IMR-90 (cell line): ENCODE measurements around the gene SH3BP2. TPM values are rescaled to one million over a fixed set of nuclear protein-coding genes. Genes with fewer than 3 reads are reported as not detected.

Experiments
- ATAC-seq: fragments of 200-7000 bp; cut with Tn5 transposase; 2 replicates; pipeline ENCODE4 v1.9.1; 2020; ENCODE audit warnings: low read depth, mild to moderate bottlenecking, moderate library complexity
- BruUV-seq: library from RNA; stranded (reverse); fragments of 400-500 nt; replicated peaks from 2 replicates; lab custom pipeline; 2021; lab: Mats Ljungman, UMichigan
- CTCF ChIA-PET: fragments of 300-600 bp; formaldehyde crosslinking; extraction: SDS; loops from one replicate; lab custom pipeline; 2021; ENCODE audit warnings: antibody characterized with exemption; lab: Yijun Ruan, JAX
- POLR2A ChIA-PET: fragments of 300-600 bp; sonication (Branson Sonifier 250); formaldehyde crosslinking; loops from one replicate; lab custom pipeline; 2022; ENCODE audit warnings: antibody characterized with exemption; ENCODE audit not compliant: unreplicated experiment; lab: Charles Lee
- DNase-seq: peaks from one replicate; pipeline ENCODE4 v3.0.0; 2013
- H2AFZ ChIP-seq: replicated peaks from 2 replicates; pipeline ENCODE3; 2013; ENCODE audit warnings: low read length, mild to moderate bottlenecking; ENCODE audit not compliant: poor library complexity
- H2AK5ac ChIP-seq: 2 replicates; pipeline ENCODE4 v1.6.1; 2013; ENCODE audit warnings: low read depth, low read length, inconsistent platforms
- H2AK9ac ChIP-seq: replicated peaks from 2 replicates; pipeline ENCODE3; 2013; ENCODE audit warnings: mild to moderate bottlenecking, low read depth, low read length, moderate library complexity; ENCODE audit not compliant: poor library complexity
- H2BK120ac ChIP-seq: 2 replicates; pipeline ENCODE4 v1.6.1; 2013; ENCODE audit warnings: low read depth, low read length, inconsistent platforms
- H2BK15ac ChIP-seq: 3 replicates; pipeline ENCODE4 v1.6.1; 2013; ENCODE audit warnings: low read depth, low read length, inconsistent platforms
- H2BK20ac ChIP-seq: 2 replicates; pipeline ENCODE4 v1.6.1; 2013; ENCODE audit warnings: low read depth, mild to moderate bottlenecking, inconsistent platforms, low read length, moderate library complexity
- H2BK5ac ChIP-seq: 2 replicates; pipeline ENCODE4 v1.6.1; 2013; ENCODE audit warnings: mild to moderate bottlenecking, low read depth, low read length, inconsistent platforms; ENCODE audit not compliant: poor library complexity, severe bottlenecking
- H3K14ac ChIP-seq: replicated peaks from 2 replicates; pipeline ENCODE4 v1.6.1; 2013; ENCODE audit warnings: low read depth, low read length, inconsistent platforms
- H3K18ac ChIP-seq: 2 replicates; pipeline ENCODE4 v1.6.1; 2013; ENCODE audit warnings: low read depth, low read length, control low read depth
- H3K23ac ChIP-seq: 2 replicates; pipeline ENCODE4 v1.6.1; 2013; ENCODE audit warnings: low read depth, low read length, inconsistent platforms
- H3K27ac ChIP-seq: 2 replicates; pipeline ENCODE4 v1.5.1; 2013; ENCODE audit warnings: mild to moderate bottlenecking, control low read depth, low read length; ENCODE audit not compliant: insufficient read depth
- H3K27me3 ChIP-seq: 2 replicates; pipeline ENCODE4 v1.6.1; 2013; ENCODE audit warnings: low read length; ENCODE audit not compliant: control insufficient read depth, insufficient read depth
- H3K36me3 ChIP-seq: 2 replicates; pipeline ENCODE4 v1.6.1; 2013; ENCODE audit warnings: low read length, mixed read lengths; ENCODE audit not compliant: control insufficient read depth, insufficient read depth
- H3K4ac ChIP-seq: 2 replicates; pipeline ENCODE4 v1.6.1; 2013; ENCODE audit warnings: low read depth, low read length, inconsistent platforms
- H3K4me1 ChIP-seq: 2 replicates; pipeline ENCODE4 v1.6.1; 2013; ENCODE audit warnings: low read length, mixed read lengths; ENCODE audit not compliant: control insufficient read depth, insufficient read depth
- H3K4me2 ChIP-seq: 2 replicates; pipeline ENCODE4 v1.6.1; 2013; ENCODE audit warnings: low read depth, mild to moderate bottlenecking, control low read depth, low read length, moderate library complexity
- H3K4me3 ChIP-seq: 2 replicates; pipeline ENCODE4 v1.5.1; 2013; ENCODE audit warnings: low read depth, mild to moderate bottlenecking, control low read depth, low read length, moderate library complexity; ENCODE audit not compliant: insufficient read depth
- H3K56ac ChIP-seq: 2 replicates; pipeline ENCODE4 v1.6.1; 2013; ENCODE audit warnings: low read length, inconsistent platforms; ENCODE audit not compliant: insufficient read depth; ENCODE audit errors: extremely low read depth
- H3K79me1 ChIP-seq, 2 experiments: 2 replicates each; pipeline ENCODE4 v1.6.1; 2013; ENCODE audit warnings: low read length in 2 of 2, inconsistent platforms in 1 of 2, low read depth in 1 of 2
- H3K9ac ChIP-seq: 2 replicates; pipeline ENCODE4 v1.6.1; 2013; ENCODE audit warnings: low read depth, low read length, control low read depth
- H3K9me1 ChIP-seq: 2 replicates; pipeline ENCODE4 v1.6.1; 2013; ENCODE audit warnings: low read length, inconsistent platforms; ENCODE audit not compliant: insufficient read depth
- H3K9me3 ChIP-seq: 2 replicates; pipeline ENCODE4 v1.6.1; 2013; ENCODE audit warnings: low read length; ENCODE audit not compliant: control insufficient read depth, insufficient read depth
- H4K20me1 ChIP-seq: 2 replicates; pipeline ENCODE4 v1.6.1; 2013; ENCODE audit warnings: low read length, inconsistent platforms; ENCODE audit not compliant: insufficient read depth
- H4K5ac ChIP-seq: 2 replicates; pipeline ENCODE4 v1.6.1; 2013; ENCODE audit warnings: mild to moderate bottlenecking, low read depth, low read length, control low read depth
- H4K8ac ChIP-seq, 2 experiments: 2 replicates each; pipeline ENCODE4 v1.6.1; 2013; ENCODE audit warnings: low read depth in 2 of 2, low read length in 2 of 2, control low read depth in 1 of 2, inconsistent platforms in 1 of 2
- H4K91ac ChIP-seq: 2 replicates; pipeline ENCODE4 v1.6.1; 2013; ENCODE audit warnings: low read depth, low read length, inconsistent platforms; ENCODE audit not compliant: insufficient read depth
- BHLHE40 ChIP-seq: fragments of 150-350 bp; IDR thresholded peaks from 2 replicates; pipeline ENCODE4 v1.6.1; 2016; ENCODE audit warnings: mild to moderate bottlenecking, low read depth, low read length
- CEBPB ChIP-seq: IDR thresholded peaks from 2 replicates; pipeline ENCODE4 v1.6.1; 2012; ENCODE audit warnings: low read depth, low read length, improper control_type of control experiment
- CHD1 ChIP-seq: IDR thresholded peaks from 2 replicates; pipeline ENCODE4 v1.6.1; 2012; ENCODE audit warnings: low read depth, low read length, improper control_type of control experiment
- FOS ChIP-seq: fragments of 150-350 bp; IDR thresholded peaks from 2 replicates; pipeline ENCODE4 v1.6.1; 2016; ENCODE audit warnings: low read depth, low read length
- MAFK ChIP-seq: IDR thresholded peaks from 2 replicates; pipeline ENCODE4 v1.6.1; 2012; ENCODE audit warnings: low read depth, low read length, improper control_type of control experiment
- MXI1 ChIP-seq: IDR thresholded peaks from 2 replicates; pipeline ENCODE4 v1.6.1; 2012; ENCODE audit warnings: low read depth, mild to moderate bottlenecking, low read length, moderate library complexity, borderline replicate concordance
- NFE2L2 ChIP-seq: fragments of 150-350 bp; IDR thresholded peaks from 2 replicates; pipeline ENCODE4 v1.6.1; 2016; ENCODE audit warnings: low read depth, mild to moderate bottlenecking, low read length
- RAD21 ChIP-seq: IDR thresholded peaks from 2 replicates; pipeline ENCODE4 v1.6.1; 2012; ENCODE audit warnings: low read length, improper control_type of control experiment
- RCOR1 ChIP-seq: IDR thresholded peaks from 2 replicates; pipeline ENCODE4 v1.6.1; 2012; ENCODE audit warnings: mild to moderate bottlenecking, low read length, improper control_type of control experiment; ENCODE audit not compliant: insufficient replicate concordance
- SMC3 ChIP-seq: fragments of 150-350 bp; IDR thresholded peaks from 2 replicates; pipeline ENCODE4 v1.6.1; 2016; ENCODE audit warnings: low read depth, mild to moderate bottlenecking, antibody characterized with exemption, low read length, moderate library complexity
- WGBS, 2 experiments: methylation state at CpG; one replicate each; pipeline versions ENCODE4 v1.1.5 to v1.1.7; 2013; ENCODE audit warnings: missing lambda C conversion rate in 2 of 2; ENCODE audit not compliant: insufficient read length in 1 of 2; ENCODE audit errors: extremely low coverage in 2 of 2; 5-methylcytosine and 5-hydroxymethylcytosine counted together
- dilution Hi-C: fragments of 300-500 bp; cut with HindIII; formaldehyde crosslinking; loops from one replicate; pipeline ENCODE4 v1.14.3; 2018; ENCODE audit warnings: low sequenced_read_pairs; ENCODE audit not compliant: unreplicated experiment
- in situ Hi-C: fragments of 300-500 bp; cut with MboI; formaldehyde crosslinking; loops from 3 replicates; pipeline ENCODE4 v1.14.3; 2019; ENCODE audit warnings: low sequenced_read_pairs, inconsistent platforms, mixed read lengths
- intact Hi-C: fragments of 100-400 bp; cut with micrococcal nuclease; formaldehyde crosslinking; loops from 2 replicates; pipeline ENCODE4 v1.10.0; 2022
- polyA plus RNA-seq, 3 experiments: library from polyadenylated mRNA; depleted of rRNA; stranded (reverse); fragments of >200 nt; gene quantifications; 2 replicates each; pipeline ENCODE4 v1.2.3, GENCODE V29; 2012; ENCODE audit warnings: low replicate concordance in 1 of 3
- total RNA-seq: library from RNA; depleted of rRNA; stranded (reverse); fragments of >200 nt; gene quantifications from 2 replicates; pipeline ENCODE4 v1.2.3, GENCODE V29; 2012
- TF ChIP-seq, protein P1 (sequence below): fragments of 150-350 bp; IDR thresholded peaks from 2 replicates; pipeline ENCODE4 v1.6.1; 2017; ENCODE audit warnings: mild to moderate bottlenecking, antibody characterized with exemption, low read length, low read depth
- TF ChIP-seq, protein P2 (sequence below): fragments of 150-350 bp; IDR thresholded peaks from 2 replicates; pipeline ENCODE4 v1.6.1; 2016; ENCODE audit warnings: low read depth, mild to moderate bottlenecking, low read length, moderate library complexity, borderline replicate concordance

SH3BP2 gene
- total and polyA plus RNA-seq, 2 of the 4 experiments (the other 2 are of a cell fraction), result 9.0 to 37.2 TPM

DNA sequence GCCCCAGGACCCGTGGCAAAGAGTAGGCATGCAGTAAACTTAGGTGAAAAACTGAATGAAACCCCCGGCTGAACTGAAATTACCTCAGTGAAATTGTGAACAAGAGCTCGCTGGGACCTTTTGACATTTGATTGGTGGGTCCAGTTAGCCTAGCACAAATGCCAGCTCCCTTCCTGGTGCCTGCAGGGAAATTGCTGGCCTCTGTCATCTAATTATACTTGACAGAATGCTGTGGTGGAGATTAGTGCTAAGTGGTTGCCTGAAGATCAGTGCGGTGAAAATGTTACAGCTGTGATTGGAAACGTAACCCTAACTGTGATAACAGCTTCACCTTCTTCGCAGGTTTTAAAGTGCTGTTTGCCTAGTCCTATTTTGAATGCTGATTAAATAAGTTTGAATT is 93.7 kb downstream of the SH3BP2 start:
- H4K20me1 ChIP-seq, result peaks cover 16% of the 10 kb centered on the region; the same call in 1 of the 2 replicates
- TF ChIP-seq MAFK (no peak), SMC3 (no peak), MXI1 (no peak), RCOR1 (no peak), CHD1 (no peak), CEBPB (no peak), FOS (no peak), BHLHE40 (no peak), NFE2L2 (no peak), RAD21 (no peak)
- TF ChIP-seq, protein P1, sequence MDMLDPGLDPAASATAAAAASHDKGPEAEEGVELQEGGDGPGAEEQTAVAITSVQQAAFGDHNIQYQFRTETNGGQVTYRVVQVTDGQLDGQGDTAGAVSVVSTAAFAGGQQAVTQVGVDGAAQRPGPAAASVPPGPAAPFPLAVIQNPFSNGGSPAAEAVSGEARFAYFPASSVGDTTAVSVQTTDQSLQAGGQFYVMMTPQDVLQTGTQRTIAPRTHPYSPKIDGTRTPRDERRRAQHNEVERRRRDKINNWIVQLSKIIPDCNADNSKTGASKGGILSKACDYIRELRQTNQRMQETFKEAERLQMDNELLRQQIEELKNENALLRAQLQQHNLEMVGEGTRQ, result no peak
- TF ChIP-seq, protein P2, sequence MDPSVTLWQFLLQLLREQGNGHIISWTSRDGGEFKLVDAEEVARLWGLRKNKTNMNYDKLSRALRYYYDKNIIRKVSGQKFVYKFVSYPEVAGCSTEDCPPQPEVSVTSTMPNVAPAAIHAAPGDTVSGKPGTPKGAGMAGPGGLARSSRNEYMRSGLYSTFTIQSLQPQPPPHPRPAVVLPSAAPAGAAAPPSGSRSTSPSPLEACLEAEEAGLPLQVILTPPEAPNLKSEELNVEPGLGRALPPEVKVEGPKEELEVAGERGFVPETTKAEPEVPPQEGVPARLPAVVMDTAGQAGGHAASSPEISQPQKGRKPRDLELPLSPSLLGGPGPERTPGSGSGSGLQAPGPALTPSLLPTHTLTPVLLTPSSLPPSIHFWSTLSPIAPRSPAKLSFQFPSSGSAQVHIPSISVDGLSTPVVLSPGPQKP, result no peak
- no peak overlapping the region for H3K14ac ChIP-seq
- no TSS peak for BruUV-seq
- H4K8ac ChIP-seq, result no peak overlapping the region
- no peak overlapping the region for H2AFZ ChIP-seq
- 83% methylated on average over 4 of the region's 6 CpGs; no CpG with 5 or more reads in 1 of the 2 experiments for WGBS, 2 experiments
- H2AK5ac ChIP-seq, result no peak overlapping the region
- H3K23ac ChIP-seq, result no peak overlapping the region
- no peak overlapping the region for H3K4me2 ChIP-seq
- no peak overlapping the region for H3K27ac ChIP-seq
- intact Hi-C loops, result no loop called here
- ATAC-seq (no peak), DNase-seq (no peak)
- H2BK20ac ChIP-seq, result no peak overlapping the region
- no peak overlapping the region for H3K4ac ChIP-seq
- dilution Hi-C loops, result no loop called here
- H3K4me3 ChIP-seq, result no peak overlapping the region
- no peak overlapping the region for H2AK9ac ChIP-seq
- H4K5ac ChIP-seq, result no peak overlapping the region
- H3K36me3 ChIP-seq, result peaks cover 25% of the 10 kb centered on the region
- peaks cover 48 to 70% of the 10 kb centered on the region in 2 experiments for H3K79me1 ChIP-seq
- no peak overlapping the region for H4K91ac ChIP-seq
- ChIA-PET POLR2A (no interaction called here), CTCF (interaction anchor here (0.6 kb wide), 1 partner anchor 169 kb away, joined by 5 read pairs; no protein-coding TSS in a partner anchor)
- H2BK5ac ChIP-seq, result no peak overlapping the region
- peaks cover 14% of the 10 kb centered on the region for H3K9me1 ChIP-seq
- H3K4me1 ChIP-seq, result peaks cover 9% of the 10 kb centered on the region
- H3K56ac ChIP-seq, result no peak overlapping the region
- H2BK15ac ChIP-seq, result no peak overlapping the region
- no peak overlapping the region for H3K18ac ChIP-seq
- H3K9ac ChIP-seq, result no peak overlapping the region
- H2BK120ac ChIP-seq, result no peak overlapping the region
- H3K27me3 ChIP-seq, result no peaks in the 10 kb centered on the region
- H3K9me3 ChIP-seq, result no peaks in the 10 kb centered on the region
- in situ Hi-C loops, result no loop called here
